ENCODE measurements around the gene GOLGA7B. TPM values are rescaled to one million over a fixed set of nuclear protein-coding genes. Genes with fewer than 3 reads are reported as not detected.

Gene GOLGA7B
- total and polyA plus RNA-seq, 2 of the 4 experiments (the other 2 are of a cell fraction): not detected

DNA sequence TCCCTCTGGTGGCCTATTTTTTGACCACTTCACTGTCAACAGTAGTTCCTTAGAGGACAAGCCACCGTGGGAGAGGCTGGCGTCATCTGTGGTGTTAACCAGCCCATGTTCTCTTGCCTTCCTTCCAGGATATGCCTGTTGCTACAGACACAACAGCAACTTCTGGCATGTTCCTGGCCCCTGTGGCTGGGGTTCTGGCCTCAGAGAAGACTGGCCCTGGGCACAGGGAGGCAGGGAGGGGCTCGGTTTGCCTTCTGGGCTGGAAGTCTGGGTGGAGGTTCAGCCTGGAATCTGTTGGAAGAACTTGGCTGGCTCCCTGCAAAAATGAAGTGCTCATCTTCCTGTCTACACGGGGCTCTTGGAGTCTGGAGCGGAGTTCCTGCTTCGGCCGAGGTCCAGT, 25.7 kb downstream of the GOLGA7B start:
- Histone ChIP-seq H4K91ac (ENCODE audit: insufficient read depth, low read depth, low read length) (no peak overlapping the region), H4K5ac (ENCODE audit: low read depth, low read length) (no peak overlapping the region), H3K14ac (replicated peaks; ENCODE audit: low read depth, low read length) (no peak overlapping the region), H2BK20ac (ENCODE audit: low read depth, low read length) (no peak overlapping the region), H3K56ac (ENCODE audit: extremely low read depth, insufficient read depth, low read length) (no peak overlapping the region), H4K8ac (ENCODE audit: low read depth in 2 of 2, low read length in 2 of 2) (no peak overlapping the region), H2BK120ac (ENCODE audit: low read depth, low read length) (no peak overlapping the region), H3K4me3 (ENCODE audit: insufficient read depth, low read depth, low read length) (no peak overlapping the region), H2AK5ac (ENCODE audit: low read depth, low read length) (no peak overlapping the region), H3K9me3 (ENCODE audit: control insufficient read depth, insufficient read depth, low read length) (no peaks in the 10 kb centered on the region), H2AFZ (replicated peaks; ENCODE audit: low read length, poor library complexity) (no peak overlapping the region), H4K20me1 (ENCODE audit: insufficient read depth, low read length) (no peaks in the 10 kb centered on the region), H2BK5ac (ENCODE audit: low read depth, low read length, poor library complexity, severe bottlenecking) (no peak overlapping the region), H2BK15ac (ENCODE audit: low read depth, low read length) (no peak overlapping the region), H3K36me3 (ENCODE audit: control insufficient read depth, insufficient read depth, low read length) (no peaks in the 10 kb centered on the region), H3K9ac (ENCODE audit: low read depth, low read length) (no peak overlapping the region), H3K27ac (ENCODE audit: insufficient read depth, low read length) (no peak overlapping the region), H3K23ac (ENCODE audit: low read depth, low read length) (no peak overlapping the region), H2AK9ac (replicated peaks; ENCODE audit: low read depth, low read length, poor library complexity) (no peak overlapping the region), H3K79me1 (ENCODE audit: low read depth in 1 of 2, low read length in 2 of 2) (no peaks in the 10 kb centered on the region), H3K9me1 (ENCODE audit: insufficient read depth, low read length) (no peaks in the 10 kb centered on the region), H3K27me3 (ENCODE audit: control insufficient read depth, insufficient read depth, low read length) (peaks cover 31% of the 10 kb centered on the region), H3K4ac (ENCODE audit: low read depth, low read length) (no peak overlapping the region), H3K4me2 (ENCODE audit: low read depth, low read length) (no peak overlapping the region), H3K4me1 (ENCODE audit: control insufficient read depth, insufficient read depth, low read length) (no peaks in the 10 kb centered on the region), H3K18ac (ENCODE audit: low read depth, low read length) (no peak overlapping the region)
- no peak for ATAC-seq (ENCODE audit: low read depth)
- intact Hi-C loops (cut with micrococcal nuclease): no loop called here
- no CpG with 5 or more reads among the region's 7 CpGs for WGBS, 2 experiments (ENCODE audit: extremely low coverage in 2 of 2, insufficient read length in 1 of 2)
- DNase-seq: no peak
- POLR2A ChIA-PET (ENCODE audit: unreplicated experiment): no interaction called here
- in situ Hi-C loops (cut with MboI; ENCODE audit: low sequenced_read_pairs): no loop called here
- CTCF ChIA-PET: interaction anchor here (0.6 kb wide), 1 partner anchor 11 kb away, joined by 4 read pairs; no protein-coding TSS in a partner anchor
- no TSS peak for BruUV-seq (replicated peaks)
- dilution Hi-C loops (cut with HindIII; ENCODE audit: low sequenced_read_pairs, unreplicated experiment): no loop called here
- TF ChIP-seq BHLHE40 (IDR thresholded peaks at IDR 0.05; ENCODE audit: low read depth, low read length): no peak
- TF ChIP-seq MAZ (IDR thresholded peaks at IDR 0.05; ENCODE audit: borderline replicate concordance, low read depth, low read length): no peak
- no peak for TF ChIP-seq FOS (IDR thresholded peaks at IDR 0.05; ENCODE audit: low read depth, low read length)
- no peak for TF ChIP-seq NFE2L2 (IDR thresholded peaks at IDR 0.05; ENCODE audit: low read depth, low read length)
- TF ChIP-seq RCOR1 (IDR thresholded peaks at IDR 0.05; ENCODE audit: insufficient replicate concordance, low read length): no peak
- no peak for TF ChIP-seq POLR2A (IDR thresholded peaks at IDR 0.05; ENCODE audit: low read depth, low read length)
- no peak for TF ChIP-seq MAFK (IDR thresholded peaks at IDR 0.05; ENCODE audit: low read depth, low read length)
- no peak for TF ChIP-seq CHD1 (IDR thresholded peaks at IDR 0.05; ENCODE audit: low read depth, low read length)
- TF ChIP-seq, protein P1, sequence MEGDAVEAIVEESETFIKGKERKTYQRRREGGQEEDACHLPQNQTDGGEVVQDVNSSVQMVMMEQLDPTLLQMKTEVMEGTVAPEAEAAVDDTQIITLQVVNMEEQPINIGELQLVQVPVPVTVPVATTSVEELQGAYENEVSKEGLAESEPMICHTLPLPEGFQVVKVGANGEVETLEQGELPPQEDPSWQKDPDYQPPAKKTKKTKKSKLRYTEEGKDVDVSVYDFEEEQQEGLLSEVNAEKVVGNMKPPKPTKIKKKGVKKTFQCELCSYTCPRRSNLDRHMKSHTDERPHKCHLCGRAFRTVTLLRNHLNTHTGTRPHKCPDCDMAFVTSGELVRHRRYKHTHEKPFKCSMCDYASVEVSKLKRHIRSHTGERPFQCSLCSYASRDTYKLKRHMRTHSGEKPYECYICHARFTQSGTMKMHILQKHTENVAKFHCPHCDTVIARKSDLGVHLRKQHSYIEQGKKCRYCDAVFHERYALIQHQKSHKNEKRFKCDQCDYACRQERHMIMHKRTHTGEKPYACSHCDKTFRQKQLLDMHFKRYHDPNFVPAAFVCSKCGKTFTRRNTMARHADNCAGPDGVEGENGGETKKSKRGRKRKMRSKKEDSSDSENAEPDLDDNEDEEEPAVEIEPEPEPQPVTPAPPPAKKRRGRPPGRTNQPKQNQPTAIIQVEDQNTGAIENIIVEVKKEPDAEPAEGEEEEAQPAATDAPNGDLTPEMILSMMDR (conservative IDR thresholded peaks at IDR 0.05; ENCODE audit: low read depth, low read length): no peak
- TF ChIP-seq, protein P2, sequence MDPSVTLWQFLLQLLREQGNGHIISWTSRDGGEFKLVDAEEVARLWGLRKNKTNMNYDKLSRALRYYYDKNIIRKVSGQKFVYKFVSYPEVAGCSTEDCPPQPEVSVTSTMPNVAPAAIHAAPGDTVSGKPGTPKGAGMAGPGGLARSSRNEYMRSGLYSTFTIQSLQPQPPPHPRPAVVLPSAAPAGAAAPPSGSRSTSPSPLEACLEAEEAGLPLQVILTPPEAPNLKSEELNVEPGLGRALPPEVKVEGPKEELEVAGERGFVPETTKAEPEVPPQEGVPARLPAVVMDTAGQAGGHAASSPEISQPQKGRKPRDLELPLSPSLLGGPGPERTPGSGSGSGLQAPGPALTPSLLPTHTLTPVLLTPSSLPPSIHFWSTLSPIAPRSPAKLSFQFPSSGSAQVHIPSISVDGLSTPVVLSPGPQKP (IDR thresholded peaks at IDR 0.05; ENCODE audit: borderline replicate concordance, low read depth, low read length): no peak
- no peak for TF ChIP-seq MXI1 (IDR thresholded peaks at IDR 0.05; ENCODE audit: borderline replicate concordance, low read depth, low read length)
